Measurements from ENCODE around the gene EEF1G.
"Not testable (repeated sequence)": the region's sequence is repeated elsewhere in the genome, so short reads cannot be mapped to it uniquely, and the experiment has no call there.

EEF1G gene

GRCh38 chr11:62577046-62577714 lies 3.5 kb upstream of the EEF1G start:
- no peak for DNase-seq (ENCODE audit: low spot score)

- DNase-seq (ENCODE audit: low spot score): no peak
Observed at GRCh38 chr11:62575837-62576236, 2.1 kb upstream of the EEF1G start.

- no peak for DNase-seq (ENCODE audit: low spot score)
Observed at GRCh38 chr11:62575156-62575555, 1.5 kb upstream of the EEF1G start.

GRCh38 chr11:62574363-62575071 lies 826 bp upstream of the EEF1G start:
- peak; percentile 38 for DNase-seq (ENCODE audit: low spot score)

- DNase-seq (ENCODE audit: low spot score): peak; percentile 26
Observed at GRCh38 chr11:62573006-62573591, 592 bp downstream of the EEF1G start.

- no peak for DNase-seq (ENCODE audit: low spot score)
Observed at GRCh38 chr11:62572431-62572830, 1.3 kb downstream of the EEF1G start.

GRCh38 chr11:62571493-62571892 lies 2.2 kb downstream of the EEF1G start:
- DNase-seq (ENCODE audit: low spot score): not testable (repeated sequence)

- not testable (repeated sequence) for DNase-seq (ENCODE audit: low spot score)
Observed at GRCh38 chr11:62570903-62571302, 2.8 kb downstream of the EEF1G start.

- no peak for DNase-seq (ENCODE audit: low spot score)
Observed at GRCh38 chr11:62569611-62570010, 4.1 kb downstream of the EEF1G start.

GRCh38 chr11:62567018-62567633 lies 6.6 kb downstream of the EEF1G start:
- no peak for DNase-seq (ENCODE audit: low spot score)

- no peak for DNase-seq (ENCODE audit: low spot score)
Observed at GRCh38 chr11:62566247-62566646, 7.4 kb downstream of the EEF1G start.

GRCh38 chr11:62565100-62565802 lies 8.4 kb downstream of the EEF1G start:
- no peak for DNase-seq (ENCODE audit: low spot score)

GRCh38 chr11:62561677-62562230 lies 11.9 kb downstream of the EEF1G start:
- DNase-seq (ENCODE audit: low spot score): not testable (repeated sequence)

GRCh38 chr11:62560566-62561103 lies 13.1 kb downstream of the EEF1G start:
- DNase-seq (ENCODE audit: low spot score): no peak

- not testable (repeated sequence) for DNase-seq (ENCODE audit: low spot score)
Observed at GRCh38 chr11:62559626-62560025, 14.1 kb downstream of the EEF1G start.

GRCh38 chr11:62559204-62559603 lies 14.5 kb downstream of the EEF1G start:
- DNase-seq (ENCODE audit: low spot score): no peak

GRCh38 chr11:62558669-62559068 lies 15.0 kb downstream of the EEF1G start:
- no peak for DNase-seq (ENCODE audit: low spot score)

GRCh38 chr11:62556875-62557631 lies 16.6 kb downstream of the EEF1G start:
- DNase-seq (ENCODE audit: low spot score): no peak

GRCh38 chr11:62556108-62556874 lies 17.4 kb downstream of the EEF1G start:
- DNase-seq (ENCODE audit: low spot score): peak; percentile 81
